GF-D8 (cell line): ENCODE measurements around the gene ZNF207.
"Not testable (repeated sequence)": the region's sequence is repeated elsewhere in the genome, so short reads cannot be mapped to it uniquely, and the experiment has no call there.

Experiments used
- DNase-seq: peaks from one replicate; lab custom pipeline; 2025; lab: John Stamatoyannopoulos, UW

ZNF207 gene

GRCh38 chr17:32335687-32336086, 14.3 kb upstream of the ZNF207 start:
- no peak for DNase-seq

GRCh38 chr17:32341141-32341856, 8.7 kb upstream of the ZNF207 start:
- no peak for DNase-seq

- peak; percentile 40 for DNase-seq
Measured at GRCh38 chr17:32341857-32342602, 7.9 kb upstream of the ZNF207 start, which contains the start of gene C17orf75. TSS of gene C17orf75 (minus strand) at chr17:32342173. CDS start at chr17:32342139, 34 bp downstream.

- DNase-seq, result no peak
Measured at GRCh38 chr17:32342603-32343325, 7.2 kb upstream of the ZNF207 start.

- no peak for DNase-seq
Measured at GRCh38 chr17:32345951-32346600, 3.9 kb upstream of the ZNF207 start.

- DNase-seq, result no peak
Measured at GRCh38 chr17:32348483-32348800, 1.5 kb upstream of the ZNF207 start.

- DNase-seq, result no peak
Measured at GRCh38 chr17:32349503-32349853, 479 bp upstream of the ZNF207 start.

GRCh38 chr17:32350666-32351418, 885 bp downstream of the ZNF207 start:
- DNase-seq, result peak; percentile 15

- not testable (repeated sequence) for DNase-seq
Measured at GRCh38 chr17:32352734-32353133, 2.8 kb downstream of the ZNF207 start.

- no peak for DNase-seq
Measured at GRCh38 chr17:32355649-32356377, 5.9 kb downstream of the ZNF207 start.

GRCh38 chr17:32356378-32356743, 6.4 kb downstream of the ZNF207 start:
- DNase-seq, result no peak

GRCh38 chr17:32356750-32357149, 6.8 kb downstream of the ZNF207 start:
- no peak for DNase-seq

GRCh38 chr17:32357615-32358014, 7.7 kb downstream of the ZNF207 start:
- DNase-seq, result no peak

GRCh38 chr17:32361270-32361669, 11.3 kb downstream of the ZNF207 start:
- DNase-seq, result no peak

- no peak for DNase-seq
Measured at GRCh38 chr17:32370426-32370825, 20.5 kb downstream of the ZNF207 start.

- DNase-seq, result no peak
Measured at GRCh38 chr17:32382526-32383223, 32.7 kb downstream of the ZNF207 start.

GRCh38 chr17:32383926-32384434, 34.0 kb downstream of the ZNF207 start:
- DNase-seq, result no peak

- no peak for DNase-seq
Measured at GRCh38 chr17:32385121-32385520, 35.2 kb downstream of the ZNF207 start.

- DNase-seq, result no peak
Measured at GRCh38 chr17:32385971-32386370, 36.0 kb downstream of the ZNF207 start.

- DNase-seq, result no peak
Measured at GRCh38 chr17:32386844-32387243, 36.9 kb downstream of the ZNF207 start.
